Activated CD8-positive, alpha-beta memory T cell treated with anti-CD3 and anti-CD28 coated beads, Interleukin-2, amount 50 U/mL, for 24 hours (primary cell): ENCODE data around the gene HSPG2.

Source experiments
- DNase-seq: peaks from one replicate; pipeline ENCODE4 v3.0.0-alpha.2; 2020; ENCODE audit errors: extremely low read depth

Gene HSPG2

GRCh38 chr1:21861602-21862429 is 75.3 kb downstream of the HSPG2 start:
- DNase-seq = no peak

- no peak for DNase-seq
Measured at GRCh38 chr1:21860971-21861370, 76.1 kb downstream of the HSPG2 start.

- no peak for DNase-seq
Measured at GRCh38 chr1:21859669-21860179, 77.4 kb downstream of the HSPG2 start.

GRCh38 chr1:21857840-21858670 is 79.1 kb downstream of the HSPG2 start:
- DNase-seq = no peak

GRCh38 chr1:21857142-21857839 is 79.8 kb downstream of the HSPG2 start:
- no peak for DNase-seq

- DNase-seq = no peak
Measured at GRCh38 chr1:21855257-21856096, 81.6 kb downstream of the HSPG2 start.

GRCh38 chr1:21854751-21855131 is 82.4 kb downstream of the HSPG2 start:
- DNase-seq = no peak

GRCh38 chr1:21854090-21854750 is 82.9 kb downstream of the HSPG2 start:
- no peak for DNase-seq

GRCh38 chr1:21853131-21853427 is 84.0 kb downstream of the HSPG2 start:
- no peak for DNase-seq

- no peak for DNase-seq
Measured at GRCh38 chr1:21852282-21853130, 84.6 kb downstream of the HSPG2 start.

GRCh38 chr1:21851430-21852250 is 85.5 kb downstream of the HSPG2 start:
- no peak for DNase-seq

GRCh38 chr1:21849909-21850576 is 87.1 kb downstream of the HSPG2 start:
- DNase-seq = no peak

- no peak for DNase-seq
Measured at GRCh38 chr1:21848524-21849174, 88.5 kb downstream of the HSPG2 start.

GRCh38 chr1:21847223-21848205 is 89.6 kb downstream of the HSPG2 start:
- DNase-seq = no peak

- DNase-seq = no peak
Measured at GRCh38 chr1:21845646-21846641, 91.2 kb downstream of the HSPG2 start.
